Measurements from ENCODE around the gene MCM10. TPM values are rescaled to one million over a fixed set of nuclear protein-coding genes. Genes with fewer than 3 reads are reported as not detected.
"Not testable (repeated sequence)": the region's sequence is repeated elsewhere in the genome, so short reads cannot be mapped to it uniquely, and the experiment has no call there.

The MCM10 gene
- total RNA-seq, 1 donor from 2014 or later, result 16.2 TPM

DNA sequence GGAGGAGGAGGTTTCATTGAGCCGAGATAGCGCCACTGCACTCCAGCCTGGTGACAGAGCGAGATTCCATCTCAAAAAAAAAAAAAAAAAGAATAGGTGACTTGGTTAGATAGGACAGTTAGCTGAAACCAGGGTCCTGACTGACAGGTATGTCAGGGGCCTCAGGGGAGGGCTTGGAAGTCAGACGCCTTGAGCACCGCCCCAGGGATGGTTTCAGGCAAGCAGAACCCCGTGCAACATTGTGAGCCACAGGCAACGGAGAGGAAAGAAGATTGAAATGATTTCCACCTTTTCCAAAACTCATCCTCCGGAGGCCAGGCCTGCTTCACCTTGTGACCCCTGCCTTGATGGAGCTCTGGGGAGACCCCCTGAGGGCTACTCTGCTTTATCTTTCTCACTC lies 64.2 kb downstream of the MCM10 start:
- no peak for DNase-seq (ENCODE audit: low read depth)
- TF ChIP-seq, protein P1, sequence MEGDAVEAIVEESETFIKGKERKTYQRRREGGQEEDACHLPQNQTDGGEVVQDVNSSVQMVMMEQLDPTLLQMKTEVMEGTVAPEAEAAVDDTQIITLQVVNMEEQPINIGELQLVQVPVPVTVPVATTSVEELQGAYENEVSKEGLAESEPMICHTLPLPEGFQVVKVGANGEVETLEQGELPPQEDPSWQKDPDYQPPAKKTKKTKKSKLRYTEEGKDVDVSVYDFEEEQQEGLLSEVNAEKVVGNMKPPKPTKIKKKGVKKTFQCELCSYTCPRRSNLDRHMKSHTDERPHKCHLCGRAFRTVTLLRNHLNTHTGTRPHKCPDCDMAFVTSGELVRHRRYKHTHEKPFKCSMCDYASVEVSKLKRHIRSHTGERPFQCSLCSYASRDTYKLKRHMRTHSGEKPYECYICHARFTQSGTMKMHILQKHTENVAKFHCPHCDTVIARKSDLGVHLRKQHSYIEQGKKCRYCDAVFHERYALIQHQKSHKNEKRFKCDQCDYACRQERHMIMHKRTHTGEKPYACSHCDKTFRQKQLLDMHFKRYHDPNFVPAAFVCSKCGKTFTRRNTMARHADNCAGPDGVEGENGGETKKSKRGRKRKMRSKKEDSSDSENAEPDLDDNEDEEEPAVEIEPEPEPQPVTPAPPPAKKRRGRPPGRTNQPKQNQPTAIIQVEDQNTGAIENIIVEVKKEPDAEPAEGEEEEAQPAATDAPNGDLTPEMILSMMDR (conservative IDR thresholded peaks at IDR 0.05; ENCODE audit: low read depth, low read length), result no peak

GRCh38 chr10:13227031-13227430 lies 65.7 kb downstream of the MCM10 start:
- TF ChIP-seq, protein P1 (conservative IDR thresholded peaks at IDR 0.05; ENCODE audit: low read depth, low read length), result no peak
- no peak overlapping the region for H3K4me3 ChIP-seq (ENCODE audit: low read depth, low read length)
- no peak for DNase-seq (ENCODE audit: low read depth)

More for the DNA sequence above, 64.2 kb downstream of the MCM10 start:
- H3K4me3 ChIP-seq (ENCODE audit: low read depth, low read length), result no peak overlapping the region

DNA sequence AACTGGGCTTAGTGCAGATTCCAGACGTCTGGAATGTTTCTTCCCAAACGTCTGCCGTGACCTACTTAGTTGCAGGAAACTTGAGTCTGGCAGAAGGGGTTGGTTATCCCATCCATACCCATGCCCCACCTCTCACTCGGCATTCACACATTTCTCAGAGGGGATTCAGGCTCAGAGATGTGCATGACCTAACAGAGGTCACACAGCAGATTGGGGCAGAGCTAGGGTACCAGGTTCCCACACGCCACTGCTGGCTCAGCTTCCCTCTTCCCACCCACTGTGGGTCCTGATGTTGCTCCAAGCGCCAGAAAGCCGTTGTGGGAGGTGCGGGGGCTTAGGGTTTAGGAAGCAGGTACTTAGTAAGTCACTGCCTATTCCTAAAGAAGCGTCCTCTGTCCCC lies 69.8 kb downstream of the MCM10 start:
- no peak for DNase-seq (ENCODE audit: low read depth)
- TF ChIP-seq, protein P1 (conservative IDR thresholded peaks at IDR 0.05; ENCODE audit: low read depth, low read length), result no peak
- H3K4me3 ChIP-seq (ENCODE audit: low read depth, low read length), result no peak overlapping the region

- TF ChIP-seq, protein P1 (conservative IDR thresholded peaks at IDR 0.05; ENCODE audit: low read depth, low read length), result no peak
- no peak for DNase-seq (ENCODE audit: low read depth)
- H3K4me3 ChIP-seq (ENCODE audit: low read depth, low read length), result no peak overlapping the region
Measured at GRCh38 chr10:13231808-13232207, 70.5 kb downstream of the MCM10 start.

GRCh38 chr10:13233358-13233757 lies 72.0 kb downstream of the MCM10 start:
- DNase-seq (ENCODE audit: low read depth), result no peak
- TF ChIP-seq, protein P1 (conservative IDR thresholded peaks at IDR 0.05; ENCODE audit: low read depth, low read length), result no peak
- H3K4me3 ChIP-seq (ENCODE audit: low read depth, low read length), result no peak overlapping the region

DNA sequence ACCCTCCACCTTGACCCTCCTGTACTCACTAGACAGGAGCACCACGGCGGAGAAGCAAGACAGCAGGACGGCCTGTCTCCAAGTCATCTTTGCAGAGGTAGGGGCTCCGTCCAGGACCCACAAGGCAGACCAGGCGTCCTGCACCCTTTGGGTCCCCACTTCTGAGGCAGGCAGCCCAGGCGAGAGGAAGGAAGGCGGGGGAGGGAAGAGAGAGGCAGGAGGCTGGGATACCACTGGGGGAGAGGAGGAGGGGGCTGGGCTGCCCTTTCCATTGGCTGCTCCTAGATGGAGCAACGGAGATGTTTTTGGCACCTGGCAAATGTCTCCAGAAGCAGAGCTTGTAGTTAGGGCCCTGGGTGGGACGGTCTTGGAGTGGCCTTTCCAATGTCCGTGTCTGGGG lies 72.8 kb downstream of the MCM10 start, which contains the start of gene UCMA:
Gene UCMA (minus strand): TSS at position 203 of the 400 bp plus-strand sequence. CDS start 116 bp downstream, at position 87.
- H3K4me3 ChIP-seq (ENCODE audit: low read depth, low read length), result no peak within 1 kb of the TSS
- no peak for DNase-seq (ENCODE audit: low read depth)
- TF ChIP-seq, protein P1 (conservative IDR thresholded peaks at IDR 0.05; ENCODE audit: low read depth, low read length), result no peak

- not testable (repeated sequence) for DNase-seq (ENCODE audit: low read depth); H3K4me3 ChIP-seq (ENCODE audit: low read depth, low read length)
Measured at GRCh38 chr10:13234736-13235135, 73.4 kb downstream of the MCM10 start.

Data from epithelial cell of proximal tubule (primary cell).